ACC112 (cell line): ENCODE data around the gene TMEFF1.
"Not testable (repeated sequence)": the region's sequence is repeated elsewhere in the genome, so short reads cannot be mapped to it uniquely, and the experiment has no call there.

Source experiments
- H2AFZ ChIP-seq: fragments of 200-600 bp; sonication (generic); one replicate; pipeline ENCODE4 v1.6.0; 2017; ENCODE audit warnings: antibody characterized with exemption, low read length; ENCODE audit not compliant: unreplicated experiment
- H3K27ac ChIP-seq: fragments of 200-600 bp; sonication (generic); 2 replicates; pipeline ENCODE4 v1.5.1; 2014; ENCODE audit warnings: low read depth, mild to moderate bottlenecking, antibody characterized with exemption, low read length, moderate library complexity
- H3K27me3 ChIP-seq: fragments of 200-600 bp; sonication (generic); 2 replicates; pipeline ENCODE4 v1.6.1; 2014; ENCODE audit warnings: mild to moderate bottlenecking, antibody characterized with exemption, low read length, moderate library complexity, mixed read lengths; ENCODE audit not compliant: insufficient read depth
- H3K36me3 ChIP-seq: fragments of 200-600 bp; sonication (generic); 2 replicates; pipeline ENCODE4 v1.6.1; 2016; ENCODE audit warnings: mild to moderate bottlenecking, antibody characterized with exemption, low read length, moderate library complexity, mixed read lengths; ENCODE audit not compliant: insufficient read depth
- H3K4me1 ChIP-seq: fragments of 200-600 bp; sonication (generic); one replicate; pipeline ENCODE4 v1.6.1; 2016; ENCODE audit warnings: low read length, mixed read lengths; ENCODE audit not compliant: insufficient read depth, unreplicated experiment, control insufficient read depth
- H3K4me3 ChIP-seq: fragments of 200-600 bp; sonication (generic); 2 replicates; pipeline ENCODE4 v1.5.1; 2014; ENCODE audit warnings: mild to moderate bottlenecking, low read depth, low read length
- H3K79me2 ChIP-seq: fragments of 200-600 bp; sonication (generic); one replicate; pipeline ENCODE4 v1.6.0; 2016; ENCODE audit warnings: low read length; ENCODE audit not compliant: control insufficient read depth, unreplicated experiment, insufficient read depth

Gene TMEFF1

GRCh38 chr9:100527180-100527794, 54.3 kb downstream of the TMEFF1 start:
- not testable (repeated sequence) for H3K27ac ChIP-seq, H3K4me1 ChIP-seq, H3K79me2 ChIP-seq, H3K4me3 ChIP-seq, H2AFZ ChIP-seq, H3K27me3 ChIP-seq, H3K36me3 ChIP-seq

DNA sequence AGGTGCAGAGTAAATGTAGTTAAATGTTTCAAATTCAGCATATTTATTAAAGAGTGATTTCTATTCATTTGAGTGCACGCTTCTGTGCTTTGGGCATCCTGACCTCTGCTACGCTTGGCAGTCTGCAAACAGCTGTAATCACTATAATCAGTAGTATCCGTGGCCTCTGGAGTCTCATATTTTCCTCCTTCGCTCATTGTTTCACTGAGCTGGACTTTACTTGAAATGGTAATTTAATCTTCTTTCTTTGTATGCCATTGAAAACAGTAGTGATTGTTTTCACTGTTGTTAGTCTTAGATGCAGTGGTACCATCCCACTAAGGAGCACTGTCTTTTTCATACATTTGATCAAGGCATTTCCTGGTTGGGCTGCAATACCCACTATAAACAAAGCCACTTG, 61.5 kb downstream of the TMEFF1 start:
- no peak overlapping the region for H3K4me3 ChIP-seq
- no peaks in the 10 kb centered on the region for H3K36me3 ChIP-seq
- H3K4me1 ChIP-seq = no peaks in the 10 kb centered on the region
- no peak overlapping the region for H3K27ac ChIP-seq
- H2AFZ ChIP-seq = no peak overlapping the region
- H3K79me2 ChIP-seq = no peaks in the 10 kb centered on the region
- H3K27me3 ChIP-seq = no peaks in the 10 kb centered on the region

DNA sequence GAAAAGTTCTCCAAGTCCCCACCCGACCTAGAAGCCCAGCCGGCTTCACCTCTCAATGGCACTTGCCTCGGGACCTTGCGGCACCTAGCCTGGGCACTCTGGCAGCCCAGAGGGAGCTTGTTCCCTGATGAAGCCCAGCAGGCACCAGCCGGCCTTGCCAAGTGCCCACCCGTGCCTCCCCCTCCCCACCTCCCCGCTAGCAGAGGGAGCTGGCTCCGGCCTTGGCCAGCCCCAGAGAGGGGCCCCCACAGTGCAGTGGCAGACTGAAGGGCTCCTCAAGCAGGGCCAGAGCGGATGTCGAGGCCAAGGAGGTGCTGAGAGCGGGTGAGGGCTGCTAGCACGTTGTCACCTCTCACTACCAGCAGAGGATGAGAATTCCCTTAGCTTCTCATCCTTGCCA, 67.4 kb downstream of the TMEFF1 start:
- H3K4me3 ChIP-seq = no peak overlapping the region
- H3K4me1 ChIP-seq = no peaks in the 10 kb centered on the region
- no peak overlapping the region for H2AFZ ChIP-seq
- no peaks in the 10 kb centered on the region for H3K79me2 ChIP-seq
- no peak overlapping the region for H3K27ac ChIP-seq
- 0 out of 2 replicates have a peak, but pooled peaks cover 3% of the 10 kb centered on the region for H3K36me3 ChIP-seq
- no peaks in the 10 kb centered on the region for H3K27me3 ChIP-seq

DNA sequence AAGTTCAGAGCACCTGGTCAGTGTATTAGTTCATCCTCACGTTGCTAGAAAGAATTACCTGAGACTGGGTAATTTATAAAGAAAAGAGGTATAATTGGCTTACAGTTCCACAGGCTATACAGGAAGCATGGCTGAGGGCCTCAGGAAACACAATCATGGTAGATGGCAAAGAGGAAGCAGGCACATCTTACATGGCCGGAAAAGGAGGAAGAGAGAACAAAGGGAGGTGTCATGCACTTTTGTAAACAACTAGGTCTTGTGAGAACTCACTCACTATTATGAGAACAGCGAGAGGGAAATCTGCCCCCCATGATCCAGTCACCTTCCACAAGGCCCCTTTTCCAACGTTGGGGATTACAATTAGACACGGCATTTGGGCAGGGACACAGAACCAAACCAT, 76.1 kb downstream of the TMEFF1 start:
- Histone ChIP-seq H3K36me3 (no peaks in the 10 kb centered on the region), H3K4me1 (no peaks in the 10 kb centered on the region), H3K27ac (no peak overlapping the region), H3K79me2 (no peaks in the 10 kb centered on the region), H2AFZ (no peak overlapping the region), H3K27me3 (no peaks in the 10 kb centered on the region), H3K4me3 (no peak overlapping the region)

DNA sequence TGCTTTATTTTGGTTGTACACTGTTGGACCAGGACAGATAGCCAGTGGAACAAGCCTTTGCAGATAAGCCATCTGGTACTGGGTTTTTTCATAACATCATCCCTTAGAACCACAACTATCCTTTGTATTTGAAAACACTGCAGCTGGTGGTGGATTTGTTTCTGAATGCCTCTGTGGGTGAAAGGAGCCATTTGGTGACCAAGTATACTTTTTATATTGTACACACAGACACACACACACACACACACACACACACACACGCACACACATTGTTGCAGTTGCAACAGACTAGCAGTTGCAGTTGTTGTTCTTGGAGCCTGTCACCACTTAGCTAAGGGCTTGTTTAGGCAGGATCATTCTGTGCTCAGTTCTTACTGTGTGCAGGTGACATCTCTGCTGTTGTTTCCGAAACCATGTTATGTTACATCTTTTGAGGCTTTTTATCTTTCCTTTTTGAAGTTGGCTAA, 82.0 kb downstream of the TMEFF1 start:
- no peaks in the 10 kb centered on the region for H3K36me3 ChIP-seq
- H3K79me2 ChIP-seq = no peaks in the 10 kb centered on the region
- no peak overlapping the region for H2AFZ ChIP-seq
- H3K27ac ChIP-seq = no peak overlapping the region
- H3K4me3 ChIP-seq = no peak overlapping the region
- no peaks in the 10 kb centered on the region for H3K4me1 ChIP-seq
- no peaks in the 10 kb centered on the region for H3K27me3 ChIP-seq

DNA sequence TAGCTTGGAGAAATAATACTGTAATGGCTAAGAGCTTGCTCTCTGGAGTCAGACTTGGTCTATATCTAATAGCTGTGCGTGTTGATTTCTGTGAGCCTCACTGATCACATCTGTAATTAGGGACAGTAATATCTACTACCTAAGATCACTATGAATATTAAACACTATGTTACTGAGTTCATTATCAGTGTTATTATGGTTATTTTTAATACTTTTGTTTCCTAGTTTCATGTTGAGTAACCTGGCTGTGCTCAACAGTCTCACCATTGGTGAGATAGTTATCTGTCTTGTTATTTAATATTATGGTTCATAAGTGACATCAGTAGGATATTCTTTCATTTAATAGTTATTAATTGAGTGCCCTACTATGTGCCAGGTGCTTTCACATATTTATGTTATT, 82.5 kb downstream of the TMEFF1 start:
- Histone ChIP-seq H3K79me2 (no peaks in the 10 kb centered on the region), H3K27me3 (no peaks in the 10 kb centered on the region), H3K4me1 (no peaks in the 10 kb centered on the region), H3K36me3 (no peaks in the 10 kb centered on the region), H2AFZ (no peak overlapping the region), H3K4me3 (no peak overlapping the region), H3K27ac (no peak overlapping the region)

GRCh38 chr9:100557053-100557452, 84.1 kb downstream of the TMEFF1 start:
- no peak overlapping the region for H3K4me3 ChIP-seq
- no peaks in the 10 kb centered on the region for H3K4me1 ChIP-seq
- H3K79me2 ChIP-seq = no peaks in the 10 kb centered on the region
- H3K27me3 ChIP-seq = no peaks in the 10 kb centered on the region
- H3K27ac ChIP-seq = no peak overlapping the region
- no peak overlapping the region for H2AFZ ChIP-seq
- H3K36me3 ChIP-seq = no peaks in the 10 kb centered on the region

DNA sequence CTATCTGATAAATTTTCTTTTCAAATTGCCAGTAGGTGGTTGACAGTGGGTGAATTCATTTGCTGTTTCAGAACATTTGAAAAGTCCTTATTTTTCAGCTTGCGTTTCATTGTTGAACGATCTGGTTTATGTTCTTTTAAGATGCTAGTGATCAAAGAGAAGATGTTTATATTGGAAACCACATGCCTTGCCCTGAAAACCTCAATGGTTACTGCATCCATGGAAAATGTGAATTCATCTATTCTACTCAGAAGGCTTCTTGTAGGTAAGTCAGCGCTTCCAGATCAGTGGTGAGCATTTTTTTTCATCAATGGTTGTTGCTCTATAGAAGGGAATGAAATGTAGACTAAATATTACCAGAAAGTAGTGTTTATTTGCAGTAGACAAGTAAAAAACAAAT, 88.3 kb downstream of the TMEFF1 start:
- no peaks in the 10 kb centered on the region for H3K27me3 ChIP-seq
- no peaks in the 10 kb centered on the region for H3K79me2 ChIP-seq
- H3K4me1 ChIP-seq = no peaks in the 10 kb centered on the region
- no peaks in the 10 kb centered on the region for H3K36me3 ChIP-seq
- H2AFZ ChIP-seq = no peak overlapping the region
- no peak overlapping the region for H3K27ac ChIP-seq
- H3K4me3 ChIP-seq = no peak overlapping the region

GRCh38 chr9:100567856-100568255, 94.9 kb downstream of the TMEFF1 start:
- H3K36me3 ChIP-seq = no peaks in the 10 kb centered on the region
- H3K79me2 ChIP-seq = no peaks in the 10 kb centered on the region
- no peak overlapping the region for H2AFZ ChIP-seq
- H3K27ac ChIP-seq = no peak overlapping the region
- H3K4me1 ChIP-seq = no peaks in the 10 kb centered on the region
- no peak overlapping the region for H3K4me3 ChIP-seq
- H3K27me3 ChIP-seq = no peaks in the 10 kb centered on the region

GRCh38 chr9:100573655-100574260, 100.8 kb downstream of the TMEFF1 start:
- H3K36me3 ChIP-seq = no peaks in the 10 kb centered on the region
- no peak overlapping the region for H3K4me3 ChIP-seq

GRCh38 chr9:100575006-100575405, 102.1 kb downstream of the TMEFF1 start:
- Histone ChIP-seq H3K27me3 (no peaks in the 10 kb centered on the region), H3K79me2 (no peaks in the 10 kb centered on the region), H3K4me1 (peaks cover 8% of the 10 kb centered on the region), H3K36me3 (no peaks in the 10 kb centered on the region), H3K27ac (no peak overlapping the region), H2AFZ (no peak overlapping the region), H3K4me3 (no peak overlapping the region)

More at GRCh38 chr9:100573655-100574260, 100.8 kb downstream of the TMEFF1 start:
- no peak overlapping the region for H2AFZ ChIP-seq
- peaks cover 8% of the 10 kb centered on the region for H3K4me1 ChIP-seq
- H3K79me2 ChIP-seq = no peaks in the 10 kb centered on the region
- no peak overlapping the region for H3K27ac ChIP-seq
- no peaks in the 10 kb centered on the region for H3K27me3 ChIP-seq
